SK-N-MC (cell line): ENCODE results near the gene HDAC4.
"Not testable (repeated sequence)": the region's sequence is repeated elsewhere in the genome, so short reads cannot be mapped to it uniquely, and the experiment has no call there.

Source experiments
- DNase-seq: peaks from one replicate; pipeline ENCODE4 v3.0.0-alpha.2; 2011; ENCODE audit warnings: low read depth, low spot score
- H3K27ac ChIP-seq: fragments of 200-600 bp; sonication (generic); 2 replicates; pipeline ENCODE4 v1.5.1; 2016; ENCODE audit warnings: mixed run types
- H3K36me3 ChIP-seq: fragments of 200-600 bp; sonication (generic); 2 replicates; pipeline ENCODE4 v1.6.1; 2017; ENCODE audit warnings: antibody characterized with exemption, low read length, mixed read lengths; ENCODE audit not compliant: insufficient read depth
- H3K4me3 ChIP-seq: fragments of 200-600 bp; sonication (generic); 2 replicates; pipeline ENCODE4 v1.5.1; 2016
- H3K9ac ChIP-seq: fragments of 200-600 bp; sonication (generic); 2 replicates; pipeline ENCODE4 v1.8.0; 2017; ENCODE audit warnings: mixed run types, mixed read lengths; ENCODE audit not compliant: insufficient read length
- H3K9me3 ChIP-seq: fragments of 200-600 bp; sonication (generic); 2 replicates; pipeline ENCODE4 v1.6.1; 2017; ENCODE audit warnings: low read depth, mild to moderate bottlenecking, antibody characterized with exemption, low read length, moderate library complexity, mixed read lengths
- EZH2 ChIP-seq: fragments of 200-600 bp; sonication (generic); IDR thresholded peaks from one replicate; pipeline ENCODE4 v1.6.1; 2017; ENCODE audit warnings: antibody characterized with exemption
- FOXP2 ChIP-seq: optimal IDR thresholded peaks from 2 replicates; pipeline ENCODE3; 2011; ENCODE audit warnings: mild to moderate bottlenecking, moderate library complexity; ENCODE audit not compliant: insufficient read depth; ENCODE audit errors: extremely low read length, control extremely low read depth
- POLR2AphosphoS5 ChIP-seq: IDR thresholded peaks from 2 replicates; pipeline ENCODE4 v1.6.1; 2012; ENCODE audit warnings: mild to moderate bottlenecking, low read depth, low read length, borderline replicate concordance

HDAC4 gene

GRCh38 chr2:239073270-239073669 is 327.6 kb downstream of the HDAC4 start:
- H3K9ac ChIP-seq, result no peak overlapping the region
- H3K9me3 ChIP-seq, result no peaks in the 10 kb centered on the region
- H3K27ac ChIP-seq, result no peak overlapping the region
- no peak for DNase-seq
- H3K4me3 ChIP-seq, result no peak overlapping the region
- TF ChIP-seq EZH2, result no peak
- TF ChIP-seq FOXP2, result no peak
- TF ChIP-seq POLR2AphosphoS5, result no peak
- H3K36me3 ChIP-seq, result no peaks in the 10 kb centered on the region; the same call in 1 of the 2 replicates

DNA sequence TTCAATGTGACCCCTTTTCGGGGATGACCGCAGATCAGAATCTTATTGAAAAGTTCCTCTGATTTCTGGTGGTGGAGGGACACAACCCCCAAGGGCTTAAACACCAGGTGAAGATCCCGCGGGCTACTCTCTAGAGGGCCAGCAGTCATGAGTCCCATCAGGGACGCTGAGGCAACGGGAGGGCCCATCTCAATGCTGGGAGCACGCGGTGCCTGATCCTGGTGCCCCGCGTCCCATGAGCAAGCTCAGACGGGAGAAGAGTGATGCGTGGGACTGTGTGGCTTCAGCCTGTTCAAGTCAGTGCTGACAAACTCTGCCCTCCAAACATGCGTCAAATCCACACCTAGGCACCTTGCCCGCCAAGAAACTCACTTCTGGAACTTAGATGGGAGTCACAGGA is 328.0 kb downstream of the HDAC4 start:
- Histone ChIP-seq H3K4me3 (no peak overlapping the region), H3K9ac (no peak overlapping the region), H3K9me3 (no peaks in the 10 kb centered on the region), H3K27ac (no peak overlapping the region), H3K36me3 (no peaks in the 10 kb centered on the region; the same call in 1 of the 2 replicates)
- DNase-seq, result no peak
- TF ChIP-seq FOXP2 (no peak), POLR2AphosphoS5 (no peak), EZH2 (no peak)

DNA sequence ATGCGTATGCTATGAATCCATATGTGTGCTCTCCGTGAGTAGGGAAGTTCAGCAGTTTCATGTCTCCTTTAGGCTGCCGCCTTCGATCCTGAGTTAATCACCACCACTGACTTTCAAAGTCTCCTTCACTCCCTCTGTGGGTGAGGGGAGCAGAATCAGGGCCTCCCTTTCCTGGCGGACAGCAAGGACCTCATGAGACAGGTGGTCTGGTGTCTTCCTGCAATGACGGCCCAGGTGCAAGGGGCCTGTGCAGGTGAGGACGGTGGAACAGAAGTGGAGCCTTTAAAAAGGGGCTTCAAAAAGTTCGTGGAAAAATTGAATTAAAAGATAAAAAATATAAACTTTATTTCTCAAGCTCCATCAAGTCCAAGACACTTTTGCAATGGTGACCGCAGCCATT is 330.4 kb downstream of the HDAC4 start:
- Histone ChIP-seq H3K9ac (no peak overlapping the region), H3K9me3 (no peaks in the 10 kb centered on the region), H3K27ac (no peak overlapping the region), H3K36me3 (no peaks in the 10 kb centered on the region; the same call in 1 of the 2 replicates), H3K4me3 (no peak overlapping the region)
- TF ChIP-seq POLR2AphosphoS5 (no peak), EZH2 (no peak), FOXP2 (no peak)
- no peak for DNase-seq

DNA sequence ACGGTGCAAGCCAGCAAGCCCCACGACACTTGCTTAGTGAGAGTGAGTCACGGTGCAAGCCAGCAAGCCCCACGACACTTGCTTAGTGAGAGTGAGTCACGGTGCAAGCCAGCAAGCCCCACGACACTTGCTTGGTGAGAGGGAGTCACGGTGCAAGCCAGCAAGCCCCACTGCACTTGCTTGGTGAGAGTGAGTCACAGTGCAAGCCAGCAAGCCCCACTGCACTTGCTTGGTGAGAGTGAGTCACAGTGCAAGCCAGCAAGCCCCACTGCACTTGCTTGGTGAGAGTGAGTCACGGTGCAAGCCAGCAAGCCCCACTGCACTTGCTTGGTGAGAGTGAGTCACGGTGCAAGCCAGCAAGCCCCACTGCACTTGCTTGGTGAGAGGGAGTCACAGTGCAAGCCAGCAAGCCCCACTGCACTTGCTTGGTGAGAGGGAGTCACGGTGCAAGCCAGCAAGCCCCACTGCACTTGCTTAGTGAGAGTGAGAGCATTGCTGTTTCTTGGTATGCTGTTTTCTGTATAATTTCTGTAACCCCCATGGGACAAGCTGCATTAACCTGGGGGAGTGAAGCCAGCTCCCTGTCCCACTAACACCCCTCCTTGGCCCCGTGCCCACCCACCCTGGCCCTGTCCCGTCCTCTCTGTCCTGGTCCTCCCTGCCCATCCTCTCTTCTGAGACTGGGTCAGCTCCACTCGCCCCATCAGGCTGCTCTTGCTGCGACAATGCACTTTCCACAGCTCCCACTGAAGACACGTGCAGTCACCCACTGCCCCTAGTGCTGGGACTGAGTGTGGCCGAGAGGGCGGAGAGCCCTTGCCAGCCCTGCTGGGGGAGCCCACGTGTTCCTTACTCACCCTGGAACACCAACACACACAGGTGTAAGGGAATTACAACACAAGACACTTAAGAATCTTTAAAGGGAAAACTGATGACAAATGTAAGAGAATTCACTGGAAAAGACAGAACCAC is 331.2 kb downstream of the HDAC4 start:
- not testable (repeated sequence) for DNase-seq, H3K9me3 ChIP-seq, H3K36me3 ChIP-seq, H3K9ac ChIP-seq, H3K4me3 ChIP-seq, H3K27ac ChIP-seq

DNA sequence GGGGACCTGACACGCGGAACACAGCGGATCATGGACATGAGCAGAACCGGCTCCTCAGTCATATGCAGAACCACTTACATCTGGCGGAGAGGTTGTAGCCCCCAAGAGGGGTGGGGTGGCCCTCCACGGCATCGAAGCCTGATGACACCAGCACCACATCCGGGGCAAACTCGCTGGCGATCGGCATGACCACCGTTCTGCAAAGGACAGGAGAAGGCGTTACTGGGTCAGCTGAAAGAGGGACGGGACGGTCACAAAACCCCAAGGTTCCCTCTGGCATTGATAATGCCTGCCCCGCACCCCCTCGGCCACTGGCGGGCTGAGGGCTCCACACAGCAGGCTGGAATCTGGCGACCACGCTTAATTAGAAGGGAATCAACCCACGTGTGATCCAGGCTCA is 332.4 kb downstream of the HDAC4 start:
- Histone ChIP-seq H3K9me3 (no peaks in the 10 kb centered on the region), H3K36me3 (no peaks in the 10 kb centered on the region; the same call in 1 of the 2 replicates), H3K9ac (no peak overlapping the region), H3K4me3 (no peak overlapping the region), H3K27ac (no peak overlapping the region)
- no peak for DNase-seq
- TF ChIP-seq EZH2, result no peak
- no peak for TF ChIP-seq POLR2AphosphoS5
- TF ChIP-seq FOXP2, result no peak

GRCh38 chr2:239067196-239067865 is 333.5 kb downstream of the HDAC4 start:
- no peak for DNase-seq
- Histone ChIP-seq H3K9me3 (no peaks in the 10 kb centered on the region), H3K9ac (no peak overlapping the region), H3K4me3 (no peak overlapping the region), H3K27ac (no peak overlapping the region), H3K36me3 (no peaks in the 10 kb centered on the region; the same call in 1 of the 2 replicates)
- TF ChIP-seq FOXP2 (no peak), EZH2 (no peak), POLR2AphosphoS5 (no peak)

DNA sequence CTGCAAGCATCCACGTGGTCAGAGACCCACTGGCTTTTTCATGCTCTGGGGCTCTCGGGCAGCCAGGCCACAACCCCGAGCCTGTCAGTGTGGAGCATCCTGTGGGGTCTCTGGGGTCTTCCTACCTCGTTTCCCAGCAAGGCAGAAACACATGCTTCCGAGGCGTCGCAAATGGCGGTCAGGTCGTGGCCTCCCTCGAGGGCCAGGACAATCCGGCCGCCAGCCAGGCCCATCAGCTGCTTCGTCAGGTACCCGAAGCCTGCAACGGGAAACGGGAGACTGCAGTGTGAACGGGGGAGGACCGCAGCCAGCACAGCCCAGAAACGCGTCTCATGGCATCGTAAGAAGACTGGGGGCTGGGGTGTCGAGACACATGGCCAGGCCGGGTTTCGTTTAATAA is 334.2 kb downstream of the HDAC4 start:
- TF ChIP-seq POLR2AphosphoS5 (no peak), FOXP2 (no peak), EZH2 (no peak)
- DNase-seq, result no peak
- no peaks in the 10 kb centered on the region for H3K9me3 ChIP-seq
- no peaks in the 10 kb centered on the region; the same call in 1 of the 2 replicates for H3K36me3 ChIP-seq
- no peak overlapping the region for H3K27ac ChIP-seq
- H3K9ac ChIP-seq, result no peak overlapping the region
- no peak overlapping the region for H3K4me3 ChIP-seq

DNA sequence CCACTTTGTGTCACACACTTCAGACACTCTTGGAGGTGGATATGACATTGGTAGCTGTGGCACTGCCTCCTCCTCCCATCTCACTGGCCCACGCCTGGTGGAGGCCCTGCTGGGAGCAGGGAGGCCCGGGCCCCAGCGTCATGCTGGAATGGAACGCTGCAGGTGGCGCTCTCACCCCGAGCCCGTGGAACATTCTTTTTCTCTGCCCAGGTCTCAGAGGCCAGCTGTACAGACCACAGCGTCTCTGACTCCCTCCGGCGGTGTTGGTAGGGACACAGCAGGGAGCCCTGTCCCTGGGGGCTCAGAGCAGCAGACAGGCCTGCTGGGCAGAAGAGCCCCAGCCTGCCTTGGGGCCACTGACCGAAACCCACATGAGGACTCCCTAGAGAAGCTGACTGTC is 334.9 kb downstream of the HDAC4 start:
- no peak for DNase-seq
- no peak overlapping the region for H3K4me3 ChIP-seq
- no peaks in the 10 kb centered on the region for H3K9me3 ChIP-seq
- no peak for TF ChIP-seq FOXP2
- no peak for TF ChIP-seq POLR2AphosphoS5
- TF ChIP-seq EZH2, result no peak
- H3K9ac ChIP-seq, result no peak overlapping the region
- H3K36me3 ChIP-seq, result no peaks in the 10 kb centered on the region
- H3K27ac ChIP-seq, result no peak overlapping the region
